Heart right ventricle (tissue), 16 donors: ENCODE results near the gene AZIN2. TPM values are rescaled to one million over a fixed set of nuclear protein-coding genes. Genes with fewer than 3 reads are reported as not detected.
"Not testable (repeated sequence)": the region's sequence is repeated elsewhere in the genome, so short reads cannot be mapped to it uniquely, and the experiment has no call there.

Source experiments
- ATAC-seq, 8 donors: fragments of 200-7000 bp; cut with Tn5 transposase; one replicate each; pipeline ENCODE4 v1.9.1; 2020; ENCODE audit warnings: mild to moderate bottlenecking in 8 of 8, moderate library complexity in 8 of 8, moderate number of reproducible peaks in 1 of 8
- DNase-seq, 2 donors: peaks; one replicate each; pipeline ENCODE4 v3.0.0-alpha.2; 2020
- H3K27ac ChIP-seq, 10 donors: fragments of 200-600 bp; sonication (generic) in 2 of 10; one replicate each; pipeline versions ENCODE4 v1.5.0 to v1.8.0; 2020 to 2022; ENCODE audit warnings: mild to moderate bottlenecking in 3 of 10
- H3K27me3 ChIP-seq, 7 donors: fragments of 200-600 bp; one replicate each; pipeline ENCODE4 v1.8.0; 2021 to 2022; ENCODE audit warnings: mild to moderate bottlenecking in 2 of 7
- H3K36me3 ChIP-seq, 9 donors: fragments of 200-600 bp; sonication (generic) in 1 of 9; one replicate each; pipeline versions ENCODE4 v1.5.0 to v1.8.0; 2020 to 2022; ENCODE audit warnings: mild to moderate bottlenecking in 2 of 9
- H3K4me1 ChIP-seq, 9 donors: fragments of 200-600 bp; sonication (generic) in 1 of 9; one replicate each; pipeline versions ENCODE4 v1.5.0 to v1.8.0; 2020 to 2022; ENCODE audit warnings: mild to moderate bottlenecking in 4 of 9
- H3K4me3 ChIP-seq, 10 donors: fragments of 200-600 bp; sonication (generic) in 2 of 10; one replicate each; pipeline versions ENCODE4 v1.5.0 to v1.8.0; 2020 to 2022; ENCODE audit warnings: mild to moderate bottlenecking in 7 of 10, moderate library complexity in 2 of 10
- H3K9me3 ChIP-seq, 11 donors: fragments of 200-600 bp in 10 of 11; sonication (generic) in 2 of 11; one replicate each; pipeline versions ENCODE4 v1.5.0 to v1.8.0; 2013 to 2022; ENCODE audit warnings: mild to moderate bottlenecking in 2 of 11, control low read depth in 1 of 11, moderate library complexity in 1 of 11
- WGBS, 2 donors: extraction: QIAGEN DNeasy Blood & Tissue Kit; methylation state at CpG; one replicate each; pipeline ENCODE4 v1.1.7; 2013; ENCODE audit warnings: inconsistent platforms in 1 of 2; 5-methylcytosine and 5-hydroxymethylcytosine counted together
- intact Hi-C, 10 donors: fragments of 100-400 bp; cut with DNase I; formaldehyde crosslinking; loops; one replicate each; pipeline versions ENCODE4 v1.11.1 to v1.14.2; 2022
- polyA plus RNA-seq, 2 donors: library from polyadenylated mRNA; stranded (reverse); fragments of 200-250 nt; gene quantifications; one replicate each; pipeline ENCODE4 v1.2.3, GENCODE V29; 2013
- total RNA-seq, 10 donors: library from RNA; stranded (reverse); fragmentation: NEBNext Ultra II Directional in 3 of 10; extraction: Animal tissue kit (Norgen Biotek cat#: 25700) in 3 of 10; gene quantifications; one replicate each; pipeline versions ENCODE4 v1.2.1 to v1.2.4, GENCODE V29; 2021 to 2023
- TF ChIP-seq, protein P1 (sequence below), 9 donors: fragments of 200-600 bp; sonication (generic) in 2 of 9; IDR thresholded peaks; one replicate each; pipeline versions ENCODE4 v1.5.0 to v1.8.0; 2021 to 2022; ENCODE audit warnings: antibody characterized with exemption in 9 of 9, mild to moderate bottlenecking in 5 of 9, moderate library complexity in 1 of 9
- donor health status: Arrhythmogenic right ventricular cardiomyopathy.
- donor health status: ischemic (EF 13 %, LVEDD 7.1; RV severe dilation, severe dysfunction).
- donor health status: healthy with polysubstance abuse.
- donor health status: DM: no; HTN: yes; CAD: no.
- donor health status: DM: no; HTN: no; CAD: no.
- donor health status: ischemic (EF 25% LVEDD 6.9; RV normal size, moderate dysfunction).
- donor health status: ischemic (EF 25% LVEDD 5.7; RV mildly dilated, moderate dysfunction).
- donor health status: healthy.
- donor health status: DM: yes; HTN: yes; CAD: no.
- donor health status: Ischemic cardiomyopathy.
- donor health status: ischemic (EF 35%, LVEDD 5.7; RV mildly dilated, moderate dysfunction).
- donor health status: nonischemic (EF 11% LVEDD 7.7; RV severe dilation, severe dysfunction).
- donor health status: DM: yes; HTN: yes; CAD: no.
- donor health status: PGD.
- donor health status: ischemic (EF 29% LVEDD 5.4; RV normal size, mild dysfunction).
- donor health status: nonischemic (EF 23%, LVEDD 6.1; RV moderate dilation, normal function).

AZIN2 gene
- total and polyA plus RNA-seq, 12 donors = 1.1 to 6.9 (median 2.7) TPM

DNA sequence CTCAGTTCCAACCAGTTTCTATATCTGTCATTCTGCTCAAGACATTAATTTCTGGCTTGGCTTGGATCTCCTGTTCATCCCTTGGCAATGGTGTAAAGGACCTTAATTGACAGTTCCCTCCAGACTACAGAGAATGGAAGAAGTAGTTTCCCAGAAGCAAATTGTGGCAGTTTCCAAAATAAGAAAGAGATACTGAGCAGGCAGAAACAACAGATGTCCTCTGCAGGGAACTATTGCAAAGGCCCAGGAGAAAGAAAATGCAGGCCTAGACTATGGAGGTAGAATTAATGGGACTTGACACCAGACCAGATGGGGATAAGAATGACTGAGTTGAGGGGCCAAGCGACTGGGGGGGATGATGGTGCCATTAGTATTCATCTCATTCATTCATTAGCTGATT, 38.1 kb upstream of the AZIN2 start:
- intact Hi-C loops = loop anchor here in 2 of 10 donors (10.0 kb wide), 2 partner anchors 88 to 108 kb away; no protein-coding TSS in a partner anchor
- 88 to 96% methylated on average over 1 of the region's 1 CpG for WGBS, 2 donors

DNA sequence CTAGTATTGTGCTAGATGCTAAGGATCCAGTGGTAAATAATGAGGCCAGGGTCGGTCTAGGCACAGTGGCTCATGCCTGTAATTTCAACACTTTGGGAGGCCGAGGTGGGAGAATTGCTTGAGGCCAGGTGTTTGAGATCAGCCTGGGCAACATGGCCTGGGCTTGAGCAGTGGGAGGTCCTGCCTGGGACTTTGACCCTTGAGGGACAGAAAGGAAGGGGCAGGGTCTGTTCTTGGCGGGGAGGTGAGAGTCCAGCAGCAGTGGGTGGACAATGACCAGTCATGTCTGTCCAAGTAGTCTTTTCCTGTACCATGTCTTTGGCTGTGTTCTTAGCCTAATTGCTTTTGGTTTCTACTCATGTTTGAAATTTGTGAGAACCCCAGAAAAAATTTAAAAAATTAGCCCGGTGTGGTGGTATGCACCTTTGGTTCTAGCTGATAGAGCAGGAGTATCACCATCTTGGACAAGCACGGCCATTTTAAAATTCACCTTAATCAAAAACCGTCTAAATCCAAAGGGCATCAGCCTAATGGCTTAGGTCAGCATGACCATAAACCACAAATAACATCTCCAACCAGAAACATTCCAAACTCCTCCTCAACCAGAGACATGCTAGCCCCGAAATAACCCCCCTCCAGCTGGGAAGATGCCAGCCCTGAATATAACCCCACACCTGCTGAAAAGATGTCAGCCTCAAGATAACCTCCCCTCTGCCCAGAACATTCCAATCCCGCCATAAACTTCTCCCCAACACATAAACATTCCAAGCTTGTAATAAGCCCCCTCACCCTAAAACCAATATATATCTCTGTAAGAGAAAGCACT, 37.5 kb upstream of the AZIN2 start:
- Histone ChIP-seq H3K4me3 (no peak overlapping the region), H3K36me3 (no peaks in the 10 kb centered on the region), H3K4me1 (peaks cover 0 to 32% (median 8%) of the 10 kb centered on the region in 9 donors), H3K27ac (no peak overlapping the region), H3K9me3 (no peaks in the 10 kb centered on the region), H3K27me3 (no peaks in the 10 kb centered on the region)
- intact Hi-C loops = loop anchor here in 2 of 10 donors (10.0 kb wide), 2 partner anchors 89 to 109 kb away; no protein-coding TSS in a partner anchor
- DNase-seq (no peak), ATAC-seq (no peak)
- 73 to 75% methylated on average over 8 of the region's 8 CpGs for WGBS, 2 donors
- TF ChIP-seq, protein P1, sequence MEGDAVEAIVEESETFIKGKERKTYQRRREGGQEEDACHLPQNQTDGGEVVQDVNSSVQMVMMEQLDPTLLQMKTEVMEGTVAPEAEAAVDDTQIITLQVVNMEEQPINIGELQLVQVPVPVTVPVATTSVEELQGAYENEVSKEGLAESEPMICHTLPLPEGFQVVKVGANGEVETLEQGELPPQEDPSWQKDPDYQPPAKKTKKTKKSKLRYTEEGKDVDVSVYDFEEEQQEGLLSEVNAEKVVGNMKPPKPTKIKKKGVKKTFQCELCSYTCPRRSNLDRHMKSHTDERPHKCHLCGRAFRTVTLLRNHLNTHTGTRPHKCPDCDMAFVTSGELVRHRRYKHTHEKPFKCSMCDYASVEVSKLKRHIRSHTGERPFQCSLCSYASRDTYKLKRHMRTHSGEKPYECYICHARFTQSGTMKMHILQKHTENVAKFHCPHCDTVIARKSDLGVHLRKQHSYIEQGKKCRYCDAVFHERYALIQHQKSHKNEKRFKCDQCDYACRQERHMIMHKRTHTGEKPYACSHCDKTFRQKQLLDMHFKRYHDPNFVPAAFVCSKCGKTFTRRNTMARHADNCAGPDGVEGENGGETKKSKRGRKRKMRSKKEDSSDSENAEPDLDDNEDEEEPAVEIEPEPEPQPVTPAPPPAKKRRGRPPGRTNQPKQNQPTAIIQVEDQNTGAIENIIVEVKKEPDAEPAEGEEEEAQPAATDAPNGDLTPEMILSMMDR (IDR thresholded peaks at IDR 0.05) = no peak

More for the DNA sequence above, 38.1 kb upstream of the AZIN2 start:
- no peaks in the 10 kb centered on the region for H3K9me3 ChIP-seq
- ATAC-seq (peak in 2 of 8 donors; percentile 17 to 36), DNase-seq (no peak)
- H3K4me3 ChIP-seq = no peak overlapping the region
- no peaks in the 10 kb centered on the region for H3K27me3 ChIP-seq
- H3K36me3 ChIP-seq = no peaks in the 10 kb centered on the region
- H3K27ac ChIP-seq = no peak overlapping the region
- H3K4me1 ChIP-seq = peaks cover 0 to 32% (median 8%) of the 10 kb centered on the region in 9 donors
- TF ChIP-seq, protein P1 (IDR thresholded peaks at IDR 0.05) = no peak

DNA sequence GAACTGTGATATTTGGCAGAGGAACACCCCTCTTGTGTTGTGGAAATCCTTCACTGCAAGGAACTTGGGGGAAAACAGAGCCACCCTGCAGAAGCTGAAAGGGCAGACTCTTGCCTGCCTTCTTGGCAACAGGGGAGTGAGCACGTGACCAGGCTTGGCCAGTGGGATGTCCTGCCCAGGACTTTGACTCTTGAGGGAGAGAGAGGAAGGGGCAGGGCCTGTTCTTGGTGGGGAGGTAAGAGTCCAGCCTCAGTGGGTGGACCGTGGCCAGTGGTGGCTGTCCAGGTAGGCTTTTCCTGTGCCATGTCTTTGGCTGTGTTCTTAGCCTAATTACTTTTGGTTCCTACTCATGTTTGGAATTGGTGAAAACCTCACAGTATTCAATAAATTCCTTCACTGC, 35.7 kb upstream of the AZIN2 start:
- H3K27ac ChIP-seq = peak overlapping the region in 1 of 10 donors; percentile 63
- ATAC-seq (peak in 1 of 8 donors; percentile 36), DNase-seq (no peak)
- H3K36me3 ChIP-seq = no peaks in the 10 kb centered on the region
- H3K4me1 ChIP-seq = peaks cover 0 to 33% (median 8%) of the 10 kb centered on the region in 9 donors
- intact Hi-C loops = loop anchor here in 2 of 10 donors (10.0 kb wide), 2 partner anchors 90 to 110 kb away; no protein-coding TSS in a partner anchor
- TF ChIP-seq, protein P1 (IDR thresholded peaks at IDR 0.05) = no peak
- H3K27me3 ChIP-seq = no peaks in the 10 kb centered on the region
- no peaks in the 10 kb centered on the region for H3K9me3 ChIP-seq
- 45 to 57% methylated on average over 2 of the region's 2 CpGs for WGBS, 2 donors
- no peak overlapping the region for H3K4me3 ChIP-seq

DNA sequence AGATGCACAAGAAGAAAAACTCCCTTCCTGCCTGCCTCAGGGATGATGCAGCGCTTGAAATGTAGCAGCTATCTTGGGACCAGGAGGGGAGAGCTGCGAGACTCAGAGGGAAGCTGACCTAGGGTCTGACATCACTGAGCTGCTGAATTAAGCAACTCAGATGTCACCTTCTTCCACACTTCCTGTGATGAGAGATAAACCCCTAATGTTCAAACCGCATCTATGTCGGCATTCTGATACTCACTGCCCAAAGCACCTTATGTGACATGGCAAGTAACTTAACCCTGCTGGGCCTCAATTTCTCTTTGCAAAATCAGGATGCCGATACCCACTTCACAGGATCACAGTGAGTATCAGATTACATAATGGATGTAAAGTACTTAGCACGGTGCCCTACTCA, 35.1 kb upstream of the AZIN2 start:
- DNase-seq (no peak), ATAC-seq (no peak)
- Histone ChIP-seq H3K36me3 (no peaks in the 10 kb centered on the region), H3K9me3 (no peaks in the 10 kb centered on the region), H3K4me3 (no peak overlapping the region), H3K27ac (peak overlapping the region in 1 of 10 donors; percentile 63), H3K27me3 (no peaks in the 10 kb centered on the region), H3K4me1 (peaks cover 0 to 37% (median 9%) of the 10 kb centered on the region in 9 donors)
- WGBS, 2 donors = 54 to 55% methylated on average over 6 of the region's 6 CpGs
- TF ChIP-seq, protein P1 (IDR thresholded peaks at IDR 0.05) = no peak
- intact Hi-C loops = loop anchor here in 2 of 10 donors (10.0 kb wide), 2 partner anchors 91 to 111 kb away; no protein-coding TSS in a partner anchor

DNA sequence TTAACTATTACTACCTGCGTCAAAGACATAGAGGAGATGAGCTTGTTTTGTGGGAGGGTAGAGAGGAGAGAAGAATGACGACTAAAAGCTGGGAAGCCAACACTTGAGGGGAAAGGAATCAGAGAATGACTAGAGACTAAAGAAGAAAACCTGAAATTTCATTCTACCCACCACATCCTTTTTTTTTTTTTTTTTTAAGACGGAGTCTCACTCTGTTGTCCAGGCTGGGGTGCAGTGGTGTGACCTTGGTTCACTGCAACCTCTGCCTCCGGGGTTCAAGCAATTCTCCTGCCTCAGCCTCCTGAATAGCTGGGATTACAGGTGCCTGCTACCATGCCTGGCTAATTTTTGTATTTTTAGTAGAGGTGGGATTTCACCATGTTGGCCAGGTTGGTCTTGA, 34.7 kb upstream of the AZIN2 start:
- ATAC-seq, H3K27me3 ChIP-seq: not testable (repeated sequence)

More for the DNA sequence above, 34.7 kb upstream of the AZIN2 start:
- Histone ChIP-seq H3K4me1 (peaks cover 0 to 37% (median 9%) of the 10 kb centered on the region in 9 donors), H3K27ac (peak overlapping the region in 1 of 10 donors; percentile 60)
- H3K9me3 ChIP-seq, DNase-seq, H3K4me3 ChIP-seq, H3K36me3 ChIP-seq: not testable (repeated sequence)
- intact Hi-C loops = loop anchor here in 2 of 10 donors (10.0 kb wide), 2 partner anchors 91 to 111 kb away; no protein-coding TSS in a partner anchor
- WGBS, 2 donors = 91 to 94% methylated on average over 4 of the region's 4 CpGs
